DOHH2 (cell line): ENCODE measurements around the gene MAPK8.

Experiments used
- CTCF ChIP-seq: fragments of 200-600 bp; sonication (generic); IDR thresholded peaks from one replicate; pipeline ENCODE4 v1.5.1; 2014; ENCODE audit warnings: antibody characterized with exemption, mild to moderate bottlenecking, low read depth, low read length; ENCODE audit not compliant: poor library complexity, severe bottlenecking
- EZH2phosphoT487 ChIP-seq: fragments of 200-600 bp; sonication (generic); IDR thresholded peaks from 2 replicates; pipeline ENCODE4 v1.6.1; 2017; ENCODE audit warnings: borderline replicate concordance, mild to moderate bottlenecking, antibody characterized with exemption, low read length, moderate library complexity, mixed read lengths

GRCh38 chr10:48286356-48286755 is 20.1 kb upstream of the MAPK8 start:
- TF ChIP-seq CTCF (no peak), EZH2phosphoT487 (no peak)
